ENCODE results near the gene RNF220.

DNA sequence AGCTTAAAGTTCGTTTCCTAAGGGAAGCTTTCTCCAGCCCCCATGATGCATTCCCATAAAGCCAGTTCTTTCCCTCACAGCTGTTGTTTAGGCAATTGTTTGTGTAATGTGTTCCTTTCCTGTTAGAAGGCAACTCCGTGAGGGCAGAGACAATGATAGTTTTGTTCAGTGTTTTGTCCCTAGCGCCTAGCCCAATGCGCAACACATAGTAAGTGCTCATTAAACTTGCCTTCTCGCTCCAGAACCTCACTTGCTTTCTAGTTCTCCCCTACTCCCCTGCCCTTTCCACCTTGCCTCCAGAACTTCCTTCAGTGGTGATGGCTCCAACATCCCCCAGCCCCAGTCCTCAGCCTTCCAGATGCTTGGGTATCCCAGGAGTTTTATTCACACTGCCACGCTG lies 153.8 kb downstream of the RNF220 start:
- TF ChIP-seq, protein P1, sequence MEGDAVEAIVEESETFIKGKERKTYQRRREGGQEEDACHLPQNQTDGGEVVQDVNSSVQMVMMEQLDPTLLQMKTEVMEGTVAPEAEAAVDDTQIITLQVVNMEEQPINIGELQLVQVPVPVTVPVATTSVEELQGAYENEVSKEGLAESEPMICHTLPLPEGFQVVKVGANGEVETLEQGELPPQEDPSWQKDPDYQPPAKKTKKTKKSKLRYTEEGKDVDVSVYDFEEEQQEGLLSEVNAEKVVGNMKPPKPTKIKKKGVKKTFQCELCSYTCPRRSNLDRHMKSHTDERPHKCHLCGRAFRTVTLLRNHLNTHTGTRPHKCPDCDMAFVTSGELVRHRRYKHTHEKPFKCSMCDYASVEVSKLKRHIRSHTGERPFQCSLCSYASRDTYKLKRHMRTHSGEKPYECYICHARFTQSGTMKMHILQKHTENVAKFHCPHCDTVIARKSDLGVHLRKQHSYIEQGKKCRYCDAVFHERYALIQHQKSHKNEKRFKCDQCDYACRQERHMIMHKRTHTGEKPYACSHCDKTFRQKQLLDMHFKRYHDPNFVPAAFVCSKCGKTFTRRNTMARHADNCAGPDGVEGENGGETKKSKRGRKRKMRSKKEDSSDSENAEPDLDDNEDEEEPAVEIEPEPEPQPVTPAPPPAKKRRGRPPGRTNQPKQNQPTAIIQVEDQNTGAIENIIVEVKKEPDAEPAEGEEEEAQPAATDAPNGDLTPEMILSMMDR (IDR thresholded peaks at IDR 0.05) = no peak
- no peak for TF ChIP-seq POLR2AphosphoS5 (IDR thresholded peaks at IDR 0.05)
